OCI-LY3 (cell line): ENCODE data around the gene NELL1.

ENCODE experiments used
- EZH2phosphoT487 ChIP-seq: fragments of 200-600 bp; shearing (Covaris generic); IDR thresholded peaks from 2 replicates; pipeline ENCODE4 v1.6.1; 2018; ENCODE audit warnings: antibody characterized with exemption, mixed run types, low read depth
- TF ChIP-seq, protein P1 (sequence below): fragments of 200-600, 300-600 bp; sonication (generic); IDR thresholded peaks from 2 replicates; pipeline ENCODE4 v1.5.1; 2014; ENCODE audit warnings: antibody characterized with exemption, low read length, low read depth

DNA sequence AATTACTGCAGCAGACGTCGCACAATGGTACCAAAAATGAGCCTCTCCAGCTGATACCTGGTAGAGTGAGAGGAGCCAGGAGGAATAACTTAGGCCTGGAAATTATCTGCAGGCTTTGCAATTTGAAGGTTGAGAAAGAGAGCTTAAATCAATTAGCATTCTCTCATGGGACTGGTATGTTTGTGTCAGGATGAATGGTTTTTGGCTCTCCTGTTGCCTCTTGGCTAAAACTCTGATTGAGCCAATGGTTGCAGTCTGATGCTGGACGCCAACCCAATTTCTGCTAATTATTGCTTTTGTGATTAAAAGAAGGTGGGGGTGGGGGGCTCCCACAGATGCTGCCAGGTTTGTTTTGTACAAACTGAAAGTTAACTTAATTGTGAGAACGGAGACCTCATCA, 12.5 kb upstream of the NELL1 start:
- TF ChIP-seq, protein P1, sequence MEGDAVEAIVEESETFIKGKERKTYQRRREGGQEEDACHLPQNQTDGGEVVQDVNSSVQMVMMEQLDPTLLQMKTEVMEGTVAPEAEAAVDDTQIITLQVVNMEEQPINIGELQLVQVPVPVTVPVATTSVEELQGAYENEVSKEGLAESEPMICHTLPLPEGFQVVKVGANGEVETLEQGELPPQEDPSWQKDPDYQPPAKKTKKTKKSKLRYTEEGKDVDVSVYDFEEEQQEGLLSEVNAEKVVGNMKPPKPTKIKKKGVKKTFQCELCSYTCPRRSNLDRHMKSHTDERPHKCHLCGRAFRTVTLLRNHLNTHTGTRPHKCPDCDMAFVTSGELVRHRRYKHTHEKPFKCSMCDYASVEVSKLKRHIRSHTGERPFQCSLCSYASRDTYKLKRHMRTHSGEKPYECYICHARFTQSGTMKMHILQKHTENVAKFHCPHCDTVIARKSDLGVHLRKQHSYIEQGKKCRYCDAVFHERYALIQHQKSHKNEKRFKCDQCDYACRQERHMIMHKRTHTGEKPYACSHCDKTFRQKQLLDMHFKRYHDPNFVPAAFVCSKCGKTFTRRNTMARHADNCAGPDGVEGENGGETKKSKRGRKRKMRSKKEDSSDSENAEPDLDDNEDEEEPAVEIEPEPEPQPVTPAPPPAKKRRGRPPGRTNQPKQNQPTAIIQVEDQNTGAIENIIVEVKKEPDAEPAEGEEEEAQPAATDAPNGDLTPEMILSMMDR = no peak
- TF ChIP-seq EZH2phosphoT487 = no peak
